H9 (cell line): ENCODE data around the gene TMPRSS12. TPM values are rescaled to one million over a fixed set of nuclear protein-coding genes. Genes with fewer than 3 reads are reported as not detected.

Source experiments
- DNase-seq: peaks from one replicate; pipeline ENCODE4 v3.0.0-alpha.2; 2017
- H2AFZ ChIP-seq: one replicate; pipeline ENCODE4 v1.6.1; 2013; ENCODE audit warnings: mild to moderate bottlenecking, low read length, control low read depth, moderate library complexity
- H2AK5ac ChIP-seq: 2 replicates; pipeline ENCODE4 v1.6.1; 2013; ENCODE audit warnings: low read length, control low read depth, mixed read lengths; ENCODE audit not compliant: insufficient read length
- H2BK120ac ChIP-seq: one replicate; pipeline ENCODE4 v1.6.1; 2013; ENCODE audit warnings: low read depth, mild to moderate bottlenecking, low read length, control low read depth, inconsistent platforms; ENCODE audit not compliant: poor library complexity, severe bottlenecking
- H2BK12ac ChIP-seq: 2 replicates; pipeline ENCODE4 v1.6.1; 2013; ENCODE audit warnings: low read length, control low read depth, mixed read lengths, low read depth; ENCODE audit not compliant: insufficient read length
- H2BK15ac ChIP-seq: 2 replicates; pipeline ENCODE4 v1.6.1; 2013; ENCODE audit warnings: low read depth, low read length, control low read depth
- H2BK20ac ChIP-seq: one replicate; pipeline ENCODE4 v1.6.1; 2013; ENCODE audit warnings: low read depth, mild to moderate bottlenecking, low read length, control low read depth, inconsistent platforms; ENCODE audit not compliant: poor library complexity, severe bottlenecking
- H2BK5ac ChIP-seq: 2 replicates; pipeline ENCODE4 v1.6.1; 2013; ENCODE audit warnings: low read length, control low read depth, mixed read lengths; ENCODE audit not compliant: insufficient read length
- H3K14ac ChIP-seq: 2 replicates; pipeline ENCODE4 v1.6.1; 2013; ENCODE audit warnings: low read length, control low read depth; ENCODE audit not compliant: insufficient read depth
- H3K18ac ChIP-seq: 2 replicates; pipeline ENCODE4 v1.6.1; 2013; ENCODE audit warnings: low read depth, mild to moderate bottlenecking, mixed read lengths, low read length, control low read depth; ENCODE audit not compliant: insufficient read length
- H3K23ac ChIP-seq: 2 replicates; pipeline ENCODE4 v1.6.1; 2013; ENCODE audit warnings: low read length, control low read depth, mixed read lengths, low read depth; ENCODE audit not compliant: insufficient read length
- H3K23me2 ChIP-seq: 2 replicates; pipeline ENCODE4 v1.6.1; 2013; ENCODE audit warnings: low read depth, mild to moderate bottlenecking, mixed read lengths, low read length, control low read depth; ENCODE audit not compliant: insufficient read length, poor library complexity, severe bottlenecking
- H3K27ac ChIP-seq: 2 replicates; pipeline ENCODE4 v1.5.1; 2013; ENCODE audit warnings: low read length, control low read depth, mixed read lengths, low read depth; ENCODE audit not compliant: insufficient read length
- H3K27me3 ChIP-seq: 2 replicates; pipeline ENCODE4 v1.6.1; 2013; ENCODE audit warnings: low read length, control low read depth, inconsistent platforms; ENCODE audit not compliant: insufficient read depth
- H3K4ac ChIP-seq: 2 replicates; pipeline ENCODE4 v1.6.1; 2013; ENCODE audit warnings: low read depth, mild to moderate bottlenecking, control low read depth, inconsistent platforms, low read length, moderate library complexity
- H3K4me1 ChIP-seq: 2 replicates; pipeline ENCODE4 v1.6.1; 2013; ENCODE audit warnings: low read length, control low read depth, inconsistent platforms; ENCODE audit not compliant: insufficient read depth
- H3K4me2 ChIP-seq: 2 replicates; pipeline ENCODE4 v1.6.1; 2013; ENCODE audit warnings: low read length, control low read depth, mixed read lengths; ENCODE audit not compliant: insufficient read length, insufficient read depth
- H3K56ac ChIP-seq: 2 replicates; pipeline ENCODE4 v1.6.1; 2013; ENCODE audit warnings: low read depth, mild to moderate bottlenecking, mixed read lengths, low read length, control low read depth; ENCODE audit not compliant: insufficient read length
- H3K79me1 ChIP-seq: 2 replicates; pipeline ENCODE4 v1.6.1; 2013; ENCODE audit warnings: low read depth, mild to moderate bottlenecking, moderate library complexity, low read length, control low read depth, inconsistent platforms; ENCODE audit not compliant: insufficient read depth, poor library complexity, severe bottlenecking
- H3K79me2 ChIP-seq: 2 replicates; pipeline ENCODE4 v1.6.1; 2013; ENCODE audit warnings: low read length, control low read depth, inconsistent platforms; ENCODE audit not compliant: insufficient read depth
- H3K9ac ChIP-seq: 2 replicates; pipeline ENCODE4 v1.6.1; 2013; ENCODE audit warnings: low read length, control low read depth, mixed read lengths; ENCODE audit not compliant: insufficient read length; ENCODE audit errors: extremely low read depth
- H3K9me3 ChIP-seq: one replicate; pipeline ENCODE4 v1.6.1; 2013; ENCODE audit warnings: low read depth, low read length, inconsistent platforms; ENCODE audit not compliant: control insufficient read depth
- H3T11ph ChIP-seq: one replicate; pipeline ENCODE4 v1.6.1; 2013; ENCODE audit warnings: mild to moderate bottlenecking, low read length, control low read depth, inconsistent platforms
- H4K20me1 ChIP-seq: one replicate; pipeline ENCODE4 v1.6.1; 2013; ENCODE audit not compliant: control insufficient read depth, insufficient read length, insufficient read depth
- H4K5ac ChIP-seq: 2 replicates; pipeline ENCODE4 v1.6.1; 2013; ENCODE audit warnings: low read depth, mild to moderate bottlenecking, mixed read lengths, low read length, control low read depth; ENCODE audit not compliant: insufficient read length
- H4K8ac ChIP-seq: replicated peaks from 2 replicates; pipeline ENCODE4 v1.6.1; 2013; ENCODE audit warnings: low read length, control low read depth, mixed read lengths, low read depth; ENCODE audit not compliant: insufficient read length
- H4K91ac ChIP-seq: 2 replicates; pipeline ENCODE4 v1.6.1; 2013; ENCODE audit warnings: low read depth, mild to moderate bottlenecking, moderate library complexity, mixed read lengths, low read length, control low read depth; ENCODE audit not compliant: insufficient read length
- H3K27ac Mint-ChIP-seq, 3 experiments: 2 replicates in 2 of 3; 3 replicates in 1 of 3; pipeline ENCODE4 v1.8.0; 2020 to 2021; ENCODE audit warnings: mixed read lengths in 3 of 3, mild to moderate bottlenecking in 1 of 3, moderate library complexity in 1 of 3
- H3K27me3 Mint-ChIP-seq: 2 replicates; pipeline ENCODE4 v1.8.0; 2021; ENCODE audit warnings: low read depth, mild to moderate bottlenecking, moderate library complexity, mixed read lengths
- H3K36me3 Mint-ChIP-seq, 3 experiments: 2 replicates in 2 of 3; 3 replicates in 1 of 3; pipeline ENCODE4 v1.8.0; 2020 to 2021; ENCODE audit warnings: low read depth in 3 of 3, mixed read lengths in 3 of 3; ENCODE audit not compliant: insufficient read depth in 1 of 3
- H3K4me1 Mint-ChIP-seq, 2 experiments: 2 replicates each; pipeline ENCODE4 v1.8.0; 2020; ENCODE audit warnings: mixed read lengths in 2 of 2
- H3K4me3 Mint-ChIP-seq, 2 experiments: 2 replicates in 1 of 2; 3 replicates in 1 of 2; pipeline ENCODE4 v1.8.0; 2020 to 2021; ENCODE audit warnings: mild to moderate bottlenecking in 2 of 2, mixed read lengths in 2 of 2, moderate library complexity in 1 of 2
- H3K9me3 Mint-ChIP-seq, 2 experiments: 2 replicates in 1 of 2; 3 replicates in 1 of 2; pipeline ENCODE4 v1.8.0; 2020; ENCODE audit warnings: mild to moderate bottlenecking in 2 of 2, mixed read lengths in 2 of 2, moderate library complexity in 1 of 2
- WGBS: extraction: QIAGEN DNeasy Blood & Tissue Kit; methylation state at CpG from one replicate; pipeline ENCODE4 v1.1.7; 2013; ENCODE audit warnings: missing lambda C conversion rate, low lambda C conversion rate, mixed read lengths; ENCODE audit not compliant: insufficient read length; ENCODE audit errors: extremely low coverage; 5-methylcytosine and 5-hydroxymethylcytosine counted together
- total RNA-seq: library from RNA; stranded (reverse); gene quantifications from 2 replicates; pipeline ENCODE4 v1.2.1, GENCODE V29; 2021
- TF ChIP-seq, protein P1 (sequence below): fragments of 200-600 bp; sonication (generic); conservative IDR thresholded peaks from 3 replicates; pipeline ENCODE4 v1.8.0; 2021; ENCODE audit warnings: antibody characterized with exemption, mild to moderate bottlenecking

The TMPRSS12 gene
- total RNA-seq, 1 experiment from 2014 or later: not detected

DNA sequence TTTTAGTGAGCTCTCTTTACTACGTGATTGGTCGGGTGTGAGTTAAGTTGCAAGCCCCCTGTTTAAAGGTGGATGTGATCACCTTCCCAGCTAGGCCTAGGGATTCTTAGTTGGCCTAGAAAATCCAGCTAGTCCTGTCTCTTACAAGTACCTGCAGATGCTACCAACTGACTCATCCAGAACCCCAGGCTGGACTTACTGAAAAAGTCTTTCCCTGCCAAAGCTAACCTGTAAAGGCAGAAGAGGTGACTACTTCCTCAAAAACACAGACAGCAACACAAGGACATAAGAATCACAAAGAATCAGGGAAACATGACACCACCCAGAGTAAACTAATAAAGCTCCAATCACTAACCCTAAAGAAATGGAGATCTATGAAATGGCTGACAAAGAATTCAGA is 70.5 kb downstream of the TMPRSS12 start:
- Mint-ChIP-seq H3K4me3 (no peak overlapping the region), H3K4me1 (peaks cover 20 to 23% of the 10 kb centered on the region in 2 experiments), H3K27ac (peak overlapping the region in 2 of 3 experiments; percentile 4 to 63; a peak in 3 of 7 replicates), H3K9me3 (peaks cover 66 to 70% of the 10 kb centered on the region in 2 experiments), H3K36me3 (peaks cover 41 to 66% (median 63%) of the 10 kb centered on the region in 3 experiments), H3K27me3 (peaks cover 2% of the 10 kb centered on the region)
- Histone ChIP-seq H3K23me2 (no peaks in the 10 kb centered on the region), H3K4me1 (no peaks in the 10 kb centered on the region), H3T11ph (no peak overlapping the region), H3K4me2 (no peak overlapping the region), H3K27ac (no peak overlapping the region), H3K56ac (no peak overlapping the region), H4K91ac (no peak overlapping the region), H3K4ac (no peak overlapping the region), H4K20me1 (no peaks in the 10 kb centered on the region), H3K14ac (no peak overlapping the region), H2BK120ac (no peak overlapping the region), H2BK15ac (no peak overlapping the region), H2BK20ac (no peak overlapping the region), H3K27me3 (no peaks in the 10 kb centered on the region), H4K8ac (no peak overlapping the region), H2BK12ac (no peak overlapping the region), H2BK5ac (no peak overlapping the region), H3K23ac (no peak overlapping the region), H3K79me2 (no peaks in the 10 kb centered on the region), H2AK5ac (no peak overlapping the region), H3K18ac (no peak overlapping the region), H4K5ac (no peak overlapping the region), H2AFZ (no peak overlapping the region), H3K9me3 (peaks cover 26% of the 10 kb centered on the region), H3K79me1 (no peaks in the 10 kb centered on the region), H3K9ac (no peak overlapping the region)
- TF ChIP-seq, protein P1, sequence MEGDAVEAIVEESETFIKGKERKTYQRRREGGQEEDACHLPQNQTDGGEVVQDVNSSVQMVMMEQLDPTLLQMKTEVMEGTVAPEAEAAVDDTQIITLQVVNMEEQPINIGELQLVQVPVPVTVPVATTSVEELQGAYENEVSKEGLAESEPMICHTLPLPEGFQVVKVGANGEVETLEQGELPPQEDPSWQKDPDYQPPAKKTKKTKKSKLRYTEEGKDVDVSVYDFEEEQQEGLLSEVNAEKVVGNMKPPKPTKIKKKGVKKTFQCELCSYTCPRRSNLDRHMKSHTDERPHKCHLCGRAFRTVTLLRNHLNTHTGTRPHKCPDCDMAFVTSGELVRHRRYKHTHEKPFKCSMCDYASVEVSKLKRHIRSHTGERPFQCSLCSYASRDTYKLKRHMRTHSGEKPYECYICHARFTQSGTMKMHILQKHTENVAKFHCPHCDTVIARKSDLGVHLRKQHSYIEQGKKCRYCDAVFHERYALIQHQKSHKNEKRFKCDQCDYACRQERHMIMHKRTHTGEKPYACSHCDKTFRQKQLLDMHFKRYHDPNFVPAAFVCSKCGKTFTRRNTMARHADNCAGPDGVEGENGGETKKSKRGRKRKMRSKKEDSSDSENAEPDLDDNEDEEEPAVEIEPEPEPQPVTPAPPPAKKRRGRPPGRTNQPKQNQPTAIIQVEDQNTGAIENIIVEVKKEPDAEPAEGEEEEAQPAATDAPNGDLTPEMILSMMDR: no peak
- no peak for DNase-seq
- WGBS: no CpG with 5 or more reads among the region's 2 CpGs
